ENCODE measurements around the gene SACM1L. TPM values are rescaled to one million over a fixed set of nuclear protein-coding genes. Genes with fewer than 3 reads are reported as not detected.

The SACM1L gene
- total RNA-seq, 1 donor from 2014 or later = 26.6 TPM

- TF ChIP-seq CTCF (IDR thresholded peaks at IDR 0.05; ENCODE audit: insufficient read depth, low read length, severe bottlenecking) = no peak
- H3K36me3 ChIP-seq (ENCODE audit: control insufficient read depth, insufficient read depth, low read length) = no peaks in the 10 kb centered on the region
- no peaks in the 10 kb centered on the region for H3K27me3 ChIP-seq (ENCODE audit: control insufficient read depth, insufficient read depth, low read length)
- H3K4me3 ChIP-seq (ENCODE audit: low read depth, low read length) = no peak overlapping the region
- DNase-seq (ENCODE audit: low read depth) (no peak), FAIRE-seq (peak; percentile 50)
These were observed 69.7 kb downstream of the SACM1L start for GRCh38 chr3:45758871-45759270.

DNA sequence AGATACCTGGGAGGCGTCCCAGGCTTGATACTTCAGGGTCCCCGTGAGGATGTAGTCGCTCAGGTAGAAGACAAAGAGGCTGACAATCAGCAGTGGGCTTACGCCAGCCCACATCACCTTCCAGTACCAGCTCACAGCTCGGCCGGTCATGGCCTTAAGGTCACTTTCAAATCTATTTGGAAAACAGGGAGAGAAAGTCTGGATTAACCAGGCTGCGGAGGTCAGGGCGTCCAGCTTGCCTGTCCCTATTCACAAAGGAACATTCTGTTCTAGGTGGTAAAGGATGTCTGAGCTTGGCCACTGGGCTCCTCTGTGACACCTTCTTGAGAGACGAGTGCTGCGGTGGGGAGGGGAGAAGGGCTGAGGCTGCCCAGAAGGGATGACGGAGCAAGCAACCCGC is 70.7 kb downstream of the SACM1L start:
- FAIRE-seq (no peak), DNase-seq (ENCODE audit: low read depth) (no peak)
- Histone ChIP-seq H3K36me3 (ENCODE audit: control insufficient read depth, insufficient read depth, low read length) (no peaks in the 10 kb centered on the region), H3K27me3 (ENCODE audit: control insufficient read depth, insufficient read depth, low read length) (no peaks in the 10 kb centered on the region), H3K4me3 (ENCODE audit: low read depth, low read length) (no peak overlapping the region)
- TF ChIP-seq CTCF (IDR thresholded peaks at IDR 0.05; ENCODE audit: insufficient read depth, low read length, severe bottlenecking) = no peak

DNA sequence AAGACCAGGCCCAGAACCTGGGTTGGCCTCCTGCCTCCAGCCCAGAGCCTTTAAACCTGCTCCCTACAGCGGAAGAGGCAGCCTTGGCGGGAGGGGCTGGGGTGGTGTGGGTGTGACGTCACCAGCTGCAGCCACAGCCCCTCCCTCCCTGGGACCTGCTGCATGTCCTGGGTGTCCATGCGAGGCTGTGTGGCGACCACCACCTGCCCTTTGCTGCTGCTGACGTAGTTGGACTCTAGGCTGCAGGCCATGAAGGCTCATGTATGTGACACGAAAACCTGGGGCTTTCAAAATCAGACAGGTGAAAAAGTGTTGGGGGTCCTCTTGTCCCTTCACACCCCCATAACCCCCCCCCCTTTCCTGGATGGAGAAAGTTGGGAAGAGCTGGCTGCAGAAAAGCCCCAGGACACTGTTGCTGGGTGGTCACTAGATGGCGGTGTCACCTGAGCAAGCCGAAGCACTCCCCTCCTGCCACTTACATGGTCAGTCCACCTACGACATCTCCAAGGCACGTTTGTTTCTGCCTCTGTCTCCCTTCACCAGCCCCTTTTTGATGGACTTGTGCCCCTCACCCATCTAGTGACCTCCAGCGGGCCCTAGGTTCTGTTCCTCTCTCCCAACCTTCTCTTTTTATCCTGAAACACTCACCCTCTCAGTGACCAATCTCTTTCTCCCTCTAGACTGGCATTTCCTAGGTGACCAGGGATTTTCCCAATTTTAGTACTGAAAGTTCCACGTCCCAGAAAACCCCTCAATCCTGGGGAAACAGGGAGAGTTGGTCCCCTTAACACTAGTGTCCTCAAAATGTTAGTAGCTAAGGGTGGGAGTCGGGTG is 71.9 kb downstream of the SACM1L start:
- FAIRE-seq = no peak
- Histone ChIP-seq H3K36me3 (ENCODE audit: control insufficient read depth, insufficient read depth, low read length) (no peaks in the 10 kb centered on the region), H3K27me3 (ENCODE audit: control insufficient read depth, insufficient read depth, low read length) (no peaks in the 10 kb centered on the region), H3K4me3 (ENCODE audit: low read depth, low read length) (no peak overlapping the region)
- peak; percentile 95 for TF ChIP-seq CTCF (IDR thresholded peaks at IDR 0.05; ENCODE audit: insufficient read depth, low read length, severe bottlenecking)
- DNase-seq (ENCODE audit: low read depth) = peak; percentile 52

DNA sequence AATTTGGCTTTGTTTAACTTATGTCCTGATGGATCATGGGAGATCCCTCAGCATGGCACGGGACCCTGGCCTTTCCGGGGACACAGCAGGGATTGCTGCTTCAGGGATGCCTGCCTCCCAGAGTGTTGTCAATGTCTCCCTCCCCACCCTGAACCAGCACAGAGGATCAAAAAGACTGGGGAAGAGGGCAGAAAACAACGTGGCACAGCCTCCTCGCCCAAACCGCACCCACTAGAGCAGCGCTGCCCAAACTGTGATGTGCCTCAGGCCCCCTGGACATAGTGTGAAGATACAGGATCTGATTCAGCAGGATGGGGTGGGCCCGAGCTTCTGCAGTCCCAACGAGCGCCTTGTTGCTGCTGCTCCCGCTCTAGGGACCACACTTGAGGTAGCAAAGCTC is 72.6 kb downstream of the SACM1L start:
- DNase-seq (ENCODE audit: low read depth) = no peak
- no peak for TF ChIP-seq CTCF (IDR thresholded peaks at IDR 0.05; ENCODE audit: insufficient read depth, low read length, severe bottlenecking)
- Histone ChIP-seq H3K27me3 (ENCODE audit: control insufficient read depth, insufficient read depth, low read length) (no peaks in the 10 kb centered on the region), H3K4me3 (ENCODE audit: low read depth, low read length) (no peak overlapping the region), H3K36me3 (ENCODE audit: control insufficient read depth, insufficient read depth, low read length) (no peaks in the 10 kb centered on the region)
- FAIRE-seq = peak; percentile 55

GRCh38 chr3:45762647-45763302 is 73.6 kb downstream of the SACM1L start:
- FAIRE-seq (no peak), DNase-seq (ENCODE audit: low read depth) (no peak)
- H3K27me3 ChIP-seq (ENCODE audit: control insufficient read depth, insufficient read depth, low read length) = no peaks in the 10 kb centered on the region
- H3K4me3 ChIP-seq (ENCODE audit: low read depth, low read length) = no peak overlapping the region
- no peaks in the 10 kb centered on the region for H3K36me3 ChIP-seq (ENCODE audit: control insufficient read depth, insufficient read depth, low read length)
- no peak for TF ChIP-seq CTCF (IDR thresholded peaks at IDR 0.05; ENCODE audit: insufficient read depth, low read length, severe bottlenecking)
